DND-41 (cell line): Measurements from ENCODE around the gene FAM161A.

Source experiments
- ATAC-seq: fragments of 200-7000 bp; cut with Tn5 transposase; 3 replicates; pipeline ENCODE4 v1.9.1; 2021; ENCODE audit warnings: low read depth; ENCODE audit not compliant: insufficient read depth
- DNase-seq: peaks from one replicate; pipeline ENCODE4 v3.0.0-alpha.2; 2020
- H2AFZ ChIP-seq: 2 replicates; pipeline ENCODE4 v1.6.0; 2012; ENCODE audit warnings: low read depth, low read length
- H3K27ac ChIP-seq: 2 replicates; pipeline ENCODE4 v1.5.1; 2012; ENCODE audit warnings: low read length, inconsistent platforms
- H3K27me3 ChIP-seq: fragments of 200-600 bp; sonication (generic); 2 replicates; pipeline ENCODE4 v1.6.0; 2012; ENCODE audit warnings: low read length, mild to moderate bottlenecking, inconsistent platforms; ENCODE audit not compliant: insufficient read depth, poor library complexity
- H3K36me3 ChIP-seq: 2 replicates; pipeline ENCODE4 v1.5.1; 2012; ENCODE audit warnings: low read length, inconsistent platforms; ENCODE audit not compliant: insufficient read depth
- H3K4me1 ChIP-seq: 2 replicates; pipeline ENCODE4 v1.5.1; 2012; ENCODE audit warnings: mild to moderate bottlenecking, low read length; ENCODE audit not compliant: insufficient read depth
- H3K4me2 ChIP-seq: 2 replicates; pipeline ENCODE4 v1.6.0; 2012; ENCODE audit warnings: mild to moderate bottlenecking, moderate library complexity, low read length, inconsistent platforms; ENCODE audit not compliant: insufficient read depth
- H3K4me3 ChIP-seq, 2 experiments: fragments of 200-600 bp in 1 of 2; shearing (Covaris generic) in 1 of 2; 2 replicates each; pipeline ENCODE4 v1.5.1; 2012 to 2016; ENCODE audit warnings: inconsistent platforms in 2 of 2, low read length in 2 of 2, mild to moderate bottlenecking in 2 of 2, low read depth in 1 of 2, moderate library complexity in 1 of 2
- H3K79me2 ChIP-seq: 2 replicates; pipeline ENCODE4 v1.6.0; 2012; ENCODE audit warnings: low read length, inconsistent platforms; ENCODE audit not compliant: insufficient read depth
- H3K9ac ChIP-seq: 2 replicates; pipeline ENCODE4 v1.6.0; 2012; ENCODE audit warnings: low read depth, mild to moderate bottlenecking, inconsistent platforms, low read length, moderate library complexity
- H3K9me3 ChIP-seq: 2 replicates; pipeline ENCODE4 v1.5.1; 2012; ENCODE audit warnings: low read length, moderate library complexity, mild to moderate bottlenecking, inconsistent platforms; ENCODE audit not compliant: insufficient read depth, severe bottlenecking
- H4K20me1 ChIP-seq: 2 replicates; pipeline ENCODE4 v1.6.0; 2012; ENCODE audit warnings: low read length; ENCODE audit not compliant: insufficient read depth
- EZH2 ChIP-seq: IDR thresholded peaks from 3 replicates; pipeline ENCODE4 v1.6.1; 2012; ENCODE audit warnings: borderline replicate concordance, low read depth, mild to moderate bottlenecking, moderate library complexity, low read length, inconsistent platforms; ENCODE audit not compliant: severe bottlenecking
- TF ChIP-seq, protein P1 (sequence below): IDR thresholded peaks from 2 replicates; pipeline ENCODE4 v1.5.1; 2012; ENCODE audit warnings: borderline replicate concordance, low read length, moderate library complexity, mild to moderate bottlenecking; ENCODE audit not compliant: poor library complexity, severe bottlenecking; ENCODE audit errors: extremely low read depth

The FAM161A gene

DNA sequence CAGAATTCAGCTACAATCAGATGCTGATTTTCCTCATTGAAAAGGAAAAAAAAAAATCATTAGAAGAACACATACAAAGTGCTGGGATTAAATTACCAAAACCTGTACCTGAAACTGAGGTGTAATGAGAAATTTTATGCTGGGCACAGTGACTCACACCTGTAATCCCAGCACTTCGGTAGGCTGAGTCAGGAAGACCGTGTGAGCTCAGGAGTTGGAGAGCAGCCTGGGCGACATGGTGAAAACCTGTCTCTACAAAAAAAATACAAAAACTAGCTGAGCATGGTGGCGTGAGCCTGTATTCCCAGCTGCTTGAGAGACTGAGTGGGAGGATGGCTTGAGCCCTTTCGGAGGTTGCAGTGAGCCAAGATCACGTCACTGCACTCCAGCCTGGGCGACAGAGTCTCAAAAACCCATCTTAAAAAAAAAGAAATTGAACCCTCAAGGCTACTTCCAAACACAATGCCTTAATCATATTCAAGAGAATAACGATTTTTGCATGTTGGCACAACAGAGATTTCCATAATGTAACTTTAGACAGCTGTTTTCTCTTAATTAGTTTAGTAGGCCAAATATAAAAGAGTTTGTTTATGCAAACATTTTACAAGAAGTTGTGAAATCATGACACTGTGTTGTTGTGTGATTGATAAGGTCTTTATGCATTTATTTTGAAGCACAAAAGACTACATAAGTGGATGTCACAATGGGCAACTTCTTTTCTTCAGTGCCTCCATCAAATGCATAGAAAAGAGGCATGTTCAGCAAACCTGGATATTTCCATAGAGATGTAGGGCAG, 63.9 kb downstream of the FAM161A start:
- H3K79me2 ChIP-seq = no peaks in the 10 kb centered on the region
- no peaks in the 10 kb centered on the region for H4K20me1 ChIP-seq
- H3K4me1 ChIP-seq = no peaks in the 10 kb centered on the region
- TF ChIP-seq, protein P1, sequence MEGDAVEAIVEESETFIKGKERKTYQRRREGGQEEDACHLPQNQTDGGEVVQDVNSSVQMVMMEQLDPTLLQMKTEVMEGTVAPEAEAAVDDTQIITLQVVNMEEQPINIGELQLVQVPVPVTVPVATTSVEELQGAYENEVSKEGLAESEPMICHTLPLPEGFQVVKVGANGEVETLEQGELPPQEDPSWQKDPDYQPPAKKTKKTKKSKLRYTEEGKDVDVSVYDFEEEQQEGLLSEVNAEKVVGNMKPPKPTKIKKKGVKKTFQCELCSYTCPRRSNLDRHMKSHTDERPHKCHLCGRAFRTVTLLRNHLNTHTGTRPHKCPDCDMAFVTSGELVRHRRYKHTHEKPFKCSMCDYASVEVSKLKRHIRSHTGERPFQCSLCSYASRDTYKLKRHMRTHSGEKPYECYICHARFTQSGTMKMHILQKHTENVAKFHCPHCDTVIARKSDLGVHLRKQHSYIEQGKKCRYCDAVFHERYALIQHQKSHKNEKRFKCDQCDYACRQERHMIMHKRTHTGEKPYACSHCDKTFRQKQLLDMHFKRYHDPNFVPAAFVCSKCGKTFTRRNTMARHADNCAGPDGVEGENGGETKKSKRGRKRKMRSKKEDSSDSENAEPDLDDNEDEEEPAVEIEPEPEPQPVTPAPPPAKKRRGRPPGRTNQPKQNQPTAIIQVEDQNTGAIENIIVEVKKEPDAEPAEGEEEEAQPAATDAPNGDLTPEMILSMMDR = no peak
- TF ChIP-seq EZH2 = no peak
- no peak for ATAC-seq
- no peaks in the 10 kb centered on the region for H3K27me3 ChIP-seq
- H3K4me3 ChIP-seq = no peak overlapping the region
- H3K27ac ChIP-seq = no peak overlapping the region
- no peak overlapping the region for H2AFZ ChIP-seq
- H3K4me2 ChIP-seq = no peak overlapping the region
- DNase-seq = no peak
- H3K36me3 ChIP-seq = no peaks in the 10 kb centered on the region
- no peaks in the 10 kb centered on the region for H3K9me3 ChIP-seq
- H3K9ac ChIP-seq = no peak overlapping the region

DNA sequence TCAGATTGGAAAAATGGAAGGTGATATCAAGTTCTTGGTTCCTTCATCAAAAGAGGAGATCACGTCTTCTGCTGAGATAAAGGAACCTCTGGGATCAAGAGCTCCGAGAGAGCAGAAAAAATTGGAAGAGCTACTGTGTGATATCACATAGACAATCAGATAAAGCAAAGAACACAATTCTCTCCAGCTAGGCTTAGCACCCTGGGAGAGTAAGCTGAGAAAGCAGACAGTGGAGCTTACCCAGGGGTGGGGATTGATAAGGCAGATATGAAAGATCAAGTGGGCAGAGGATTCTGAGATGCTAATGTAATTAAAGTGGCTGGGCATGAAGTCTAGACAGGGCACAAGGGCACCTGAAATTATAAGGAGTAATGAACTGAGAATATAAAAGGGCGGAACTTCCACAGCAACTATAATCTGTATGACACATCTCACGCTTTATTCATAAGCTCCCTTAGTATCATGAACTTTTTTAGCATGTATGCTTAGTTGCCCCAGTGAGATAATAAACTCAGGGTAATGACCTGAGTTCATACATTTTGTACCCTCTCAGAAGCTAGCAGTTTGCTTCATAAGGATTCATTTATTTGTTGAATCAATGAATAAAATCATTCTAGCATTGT, 65.8 kb downstream of the FAM161A start:
- Histone ChIP-seq H3K27ac (no peak overlapping the region), H4K20me1 (no peaks in the 10 kb centered on the region), H3K4me2 (no peak overlapping the region), H2AFZ (no peak overlapping the region), H3K4me1 (no peaks in the 10 kb centered on the region), H3K9ac (no peak overlapping the region), H3K4me3 (no peak overlapping the region), H3K79me2 (no peaks in the 10 kb centered on the region), H3K27me3 (no peaks in the 10 kb centered on the region), H3K36me3 (no peaks in the 10 kb centered on the region), H3K9me3 (no peaks in the 10 kb centered on the region)
- TF ChIP-seq EZH2 = no peak
- TF ChIP-seq, protein P1 = no peak
- ATAC-seq (no peak), DNase-seq (no peak)

DNA sequence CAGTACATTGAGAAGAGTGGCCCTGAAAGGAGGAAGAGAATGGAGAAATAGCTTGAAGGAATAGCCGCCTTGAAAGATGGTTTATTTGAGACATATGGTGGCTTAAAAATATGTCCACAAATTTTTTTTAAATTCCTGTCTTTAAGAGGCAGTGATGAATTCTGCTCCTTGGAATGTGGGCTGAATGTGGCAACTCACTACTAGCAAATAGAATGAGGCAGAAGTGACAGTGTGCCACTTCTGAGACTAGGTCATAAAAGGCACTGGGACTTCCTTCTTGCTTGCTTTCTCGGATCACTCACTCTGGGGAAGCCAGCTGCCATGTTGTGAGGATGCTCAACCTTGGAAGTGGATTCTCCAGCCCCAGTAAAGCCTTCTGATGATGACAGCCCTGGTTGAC, 67.0 kb downstream of the FAM161A start:
- Histone ChIP-seq H3K79me2 (no peaks in the 10 kb centered on the region), H3K4me3 (no peak overlapping the region), H4K20me1 (no peaks in the 10 kb centered on the region), H3K36me3 (no peaks in the 10 kb centered on the region), H3K27ac (no peak overlapping the region), H3K9me3 (no peaks in the 10 kb centered on the region), H2AFZ (no peak overlapping the region), H3K4me1 (no peaks in the 10 kb centered on the region), H3K9ac (no peak overlapping the region), H3K4me2 (no peak overlapping the region), H3K27me3 (no peaks in the 10 kb centered on the region)
- TF ChIP-seq, protein P1 = no peak
- no peak for TF ChIP-seq EZH2
- DNase-seq (no peak), ATAC-seq (no peak)
